ENCODE measurements around the gene MUSK.

GRCh38 chr9:110738982-110739381, 70.4 kb downstream of the MUSK start:
- TF ChIP-seq CTCF (IDR thresholded peaks at IDR 0.05; ENCODE audit: low read length): no peak
- no peak for TF ChIP-seq EZH2 (IDR thresholded peaks at IDR 0.05; ENCODE audit: borderline replicate concordance, low read length)

Measured in OCI-LY1 (cell line).